Activated CD8-positive, alpha-beta memory T cell treated with anti-CD3 and anti-CD28 coated beads for 24 hours (primary cell): ENCODE measurements around the gene CPT1B.

Source experiments
- DNase-seq: peaks from one replicate; pipeline ENCODE4 v3.0.0-alpha.2; 2020

CPT1B gene

GRCh38 chr22:50568626-50569025, 9.6 kb downstream of the CPT1B start:
- DNase-seq = no peak

DNA sequence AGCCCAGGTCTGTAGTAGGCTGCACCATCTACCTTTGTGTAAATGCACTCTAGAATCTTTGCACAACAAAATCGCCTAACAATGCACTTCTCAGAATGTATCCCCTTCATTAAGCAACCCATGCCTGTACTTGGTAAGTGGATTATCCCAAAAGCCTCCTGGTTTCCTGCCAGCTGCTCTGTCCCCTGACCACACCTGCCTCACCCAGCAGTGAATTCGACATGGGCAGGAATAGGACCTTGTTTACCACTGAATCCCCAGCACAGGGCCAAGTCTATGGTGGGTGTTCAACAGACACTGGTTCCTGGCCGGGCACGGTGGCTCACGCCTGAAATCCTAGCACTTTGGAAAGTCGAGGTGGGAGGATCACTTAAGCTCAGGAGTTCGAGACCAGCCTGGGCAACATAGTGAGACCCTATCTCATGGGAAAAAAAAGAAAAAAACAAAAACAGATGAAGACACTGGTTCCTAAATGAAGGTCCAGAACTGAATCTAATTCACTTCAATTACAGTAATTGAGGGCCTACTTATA, 10.4 kb downstream of the CPT1B start:
- no peak for DNase-seq

DNA sequence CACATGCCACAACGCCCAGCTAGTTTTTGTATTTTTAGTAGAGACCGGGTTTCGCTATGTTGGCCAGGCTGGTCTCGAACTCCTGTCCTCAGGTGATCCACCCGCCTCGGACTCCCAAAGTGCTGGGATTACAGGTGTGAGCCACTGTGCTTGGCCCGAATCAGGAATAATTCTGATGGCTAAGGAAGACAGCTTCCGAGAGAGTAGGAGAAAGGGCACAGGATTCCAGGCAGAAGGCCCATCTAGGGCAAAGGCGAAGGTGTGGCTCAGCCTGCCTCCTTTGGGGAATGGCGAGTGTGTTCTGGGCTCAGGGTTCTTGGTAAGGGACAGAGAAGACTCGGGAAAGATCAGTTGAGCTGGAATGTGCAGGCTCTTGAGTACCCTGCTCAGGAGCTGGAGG, 13.9 kb downstream of the CPT1B start:
- no peak for DNase-seq

DNA sequence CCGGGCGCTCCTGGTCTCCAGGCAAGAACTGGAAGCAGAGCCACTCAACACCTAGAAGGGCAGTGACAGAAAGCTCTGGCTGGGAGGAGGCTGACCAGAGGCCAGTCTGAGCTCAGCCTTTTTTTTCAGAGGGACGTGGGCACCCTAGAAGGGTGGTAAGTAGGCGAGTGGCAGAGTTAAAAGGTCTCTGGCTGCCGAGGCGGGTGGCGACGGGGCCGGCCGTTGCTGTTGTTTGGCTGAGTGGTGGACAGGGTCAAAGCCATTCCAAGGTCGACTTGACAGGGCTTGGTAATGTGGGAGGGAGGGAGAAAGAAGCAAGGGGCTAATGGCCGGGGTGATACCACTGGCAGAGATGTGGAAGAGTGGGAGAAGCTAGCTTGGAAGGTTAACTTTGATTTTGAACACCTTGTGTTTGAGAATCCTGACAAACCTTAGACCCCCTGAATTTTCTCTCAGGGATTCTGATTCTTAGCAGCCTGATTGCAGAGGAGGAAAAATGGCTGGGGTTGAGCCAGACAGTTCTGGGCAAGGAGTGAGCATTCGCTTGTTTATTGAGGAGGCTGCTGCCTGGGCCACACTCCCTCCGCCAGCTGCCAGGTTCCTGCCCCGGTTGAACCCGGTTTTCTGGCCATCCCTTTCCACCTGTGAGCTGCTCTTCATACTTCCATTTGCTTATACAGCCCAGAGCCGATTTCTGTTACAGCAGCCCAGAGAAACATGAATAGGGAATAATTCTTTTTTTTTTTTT, 14.6 kb downstream of the CPT1B start:
- DNase-seq = no peak

GRCh38 chr22:50562523-50563412, 15.5 kb downstream of the CPT1B start, which contains the start of gene SYCE3:
TSS of gene SYCE3 (minus strand) at chr22:50562919. CDS start at chr22:50556405, 6,514 bp downstream.
- DNase-seq = peak; percentile 99

DNA sequence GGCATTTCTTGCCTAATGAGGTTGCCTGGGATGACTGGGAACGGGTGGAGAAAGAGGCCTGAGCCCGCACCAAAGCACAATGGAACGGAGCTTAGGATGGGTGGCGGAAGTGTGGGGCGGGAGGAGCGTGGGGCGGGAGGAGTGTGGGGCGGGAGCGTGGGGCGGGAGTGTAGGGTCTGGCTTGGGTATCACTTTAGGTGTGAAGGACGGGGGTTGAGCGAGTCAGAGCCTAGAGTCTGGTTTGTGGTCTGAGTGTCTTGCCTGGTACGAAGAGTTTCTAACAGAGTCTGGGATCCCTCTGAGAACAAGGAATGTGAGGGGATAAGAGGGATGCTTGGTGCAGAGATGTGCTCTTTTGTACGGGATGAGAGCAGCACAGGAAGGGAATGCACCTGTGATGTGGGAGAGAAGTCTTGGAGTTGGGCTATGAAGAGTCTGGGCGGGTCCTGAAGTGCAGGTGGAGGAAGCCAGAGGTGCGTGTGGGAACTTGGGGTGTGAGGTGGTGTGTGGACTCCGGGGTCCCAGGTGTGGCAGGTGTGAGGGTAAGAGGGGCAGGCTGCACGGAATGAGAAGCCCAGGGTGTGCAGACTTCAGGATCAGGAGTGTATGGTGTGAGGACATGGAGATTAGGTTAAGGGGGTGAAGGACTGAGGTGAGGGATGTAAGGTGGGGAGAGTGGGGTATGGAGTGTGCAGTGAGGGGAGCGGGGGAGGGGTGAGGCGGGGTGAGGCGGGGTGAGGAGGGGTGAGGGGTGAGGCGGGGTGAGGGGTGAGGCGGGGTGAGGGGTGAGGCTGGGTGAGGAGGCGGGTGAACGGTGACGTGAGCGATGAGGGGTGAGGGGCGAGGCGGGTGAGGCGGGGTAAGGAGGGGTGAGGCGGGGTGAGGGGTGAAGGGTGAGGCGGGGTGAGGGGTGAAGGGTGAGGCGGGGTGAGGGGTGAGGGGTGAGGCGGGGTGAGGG, 16.5 kb downstream of the CPT1B start:
- no peak for DNase-seq

- no peak for DNase-seq
Observed at GRCh38 chr22:50560034-50560433, 18.2 kb downstream of the CPT1B start.

DNA sequence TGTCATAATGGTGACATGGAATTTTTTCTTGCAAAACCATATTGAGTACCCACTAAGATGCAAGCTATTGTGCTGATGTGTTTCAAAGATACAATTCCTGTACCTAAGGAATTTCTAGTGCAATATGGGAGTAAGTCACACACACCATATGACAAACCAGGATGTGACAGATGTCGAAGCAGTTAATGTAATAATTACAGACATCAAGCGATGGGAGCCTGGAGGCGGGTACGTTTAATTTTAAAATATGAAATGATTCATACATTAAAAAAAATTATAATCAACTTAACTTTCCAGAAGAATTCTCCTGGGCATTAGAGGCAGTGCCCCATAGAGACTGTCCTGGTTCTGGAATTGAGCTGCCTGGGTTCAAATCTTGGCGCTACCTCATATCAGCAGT, 21.5 kb downstream of the CPT1B start:
- DNase-seq = no peak

DNA sequence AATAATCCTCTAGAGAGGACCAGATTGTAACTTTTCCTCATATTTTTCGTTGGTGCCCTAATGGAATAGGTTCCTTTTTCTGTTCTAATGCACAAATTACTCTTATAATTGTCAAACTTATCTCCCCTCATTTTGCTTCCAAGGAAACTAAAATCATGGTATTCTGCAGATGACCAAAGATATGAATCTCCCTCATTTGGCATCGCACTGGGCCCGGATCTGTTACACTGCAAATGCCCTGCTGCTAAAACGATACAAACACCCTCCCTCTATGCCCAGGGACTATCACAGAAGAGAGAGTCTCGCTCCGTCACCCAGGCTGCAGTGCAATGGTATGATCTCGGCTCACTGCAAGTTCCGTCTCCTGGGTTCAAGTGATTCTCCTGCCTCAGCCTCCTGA, 24.9 kb downstream of the CPT1B start:
- DNase-seq = no peak

- no peak for DNase-seq
Observed at GRCh38 chr22:50551160-50551752, 27.0 kb downstream of the CPT1B start.

DNA sequence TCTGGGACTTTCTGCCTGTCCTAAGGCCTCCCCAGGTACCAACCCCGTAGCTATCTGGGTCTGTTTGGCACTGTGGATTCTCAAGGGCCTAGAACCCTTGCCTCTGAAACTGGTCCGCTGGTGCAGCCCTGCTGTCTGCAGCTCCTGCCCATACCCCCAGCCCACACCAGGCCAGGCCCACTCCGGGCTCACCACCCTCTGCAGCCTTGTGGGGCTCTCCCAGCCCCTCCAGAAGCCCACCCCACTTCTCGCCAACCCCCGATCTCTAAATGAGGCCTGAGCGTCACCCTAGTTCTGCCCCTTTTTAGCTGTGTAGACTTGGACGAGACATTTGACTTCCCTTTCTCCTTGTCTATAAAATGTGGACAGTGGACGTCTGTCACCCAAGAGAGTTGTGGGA, 27.8 kb downstream of the CPT1B start:
- DNase-seq = no peak

DNA sequence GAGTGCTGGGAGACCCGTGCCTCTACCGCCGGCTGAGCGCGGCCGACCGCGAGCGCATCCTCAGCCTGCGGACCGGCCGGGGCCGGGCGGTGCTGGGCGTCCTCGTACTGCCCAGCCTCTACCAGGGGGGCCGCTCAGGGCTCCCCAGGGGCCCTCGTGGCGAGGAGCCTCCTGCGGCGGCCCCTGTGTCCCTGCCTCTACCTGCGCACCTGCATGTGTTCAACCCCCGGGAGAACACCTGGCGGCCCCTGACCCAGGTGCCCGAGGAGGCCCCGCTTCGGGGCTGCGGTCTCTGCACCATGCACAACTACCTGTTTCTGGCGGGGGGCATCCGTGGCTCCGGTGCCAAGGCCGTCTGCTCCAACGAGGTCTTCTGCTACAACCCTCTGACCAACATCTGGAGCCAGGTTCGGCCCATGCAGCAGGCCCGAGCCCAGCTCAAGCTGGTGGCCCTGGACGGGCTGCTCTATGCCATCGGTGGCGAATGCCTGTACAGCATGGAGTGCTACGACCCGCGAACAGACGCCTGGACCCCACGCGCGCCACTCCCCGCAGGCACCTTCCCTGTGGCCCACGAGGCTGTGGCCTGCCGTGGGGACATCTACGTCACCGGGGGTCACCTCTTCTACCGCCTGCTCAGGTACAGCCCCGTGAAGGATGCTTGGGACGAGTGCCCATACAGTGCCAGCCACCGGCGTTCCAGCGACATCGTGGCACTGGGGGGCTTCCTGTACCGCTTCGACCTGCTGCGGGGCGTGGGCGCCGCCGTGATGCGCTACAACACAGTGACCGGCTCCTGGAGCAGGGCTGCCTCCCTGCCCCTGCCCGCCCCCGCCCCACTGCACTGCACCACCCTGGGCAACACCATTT, 29.1 kb downstream of the CPT1B start:
- no peak for DNase-seq

DNA sequence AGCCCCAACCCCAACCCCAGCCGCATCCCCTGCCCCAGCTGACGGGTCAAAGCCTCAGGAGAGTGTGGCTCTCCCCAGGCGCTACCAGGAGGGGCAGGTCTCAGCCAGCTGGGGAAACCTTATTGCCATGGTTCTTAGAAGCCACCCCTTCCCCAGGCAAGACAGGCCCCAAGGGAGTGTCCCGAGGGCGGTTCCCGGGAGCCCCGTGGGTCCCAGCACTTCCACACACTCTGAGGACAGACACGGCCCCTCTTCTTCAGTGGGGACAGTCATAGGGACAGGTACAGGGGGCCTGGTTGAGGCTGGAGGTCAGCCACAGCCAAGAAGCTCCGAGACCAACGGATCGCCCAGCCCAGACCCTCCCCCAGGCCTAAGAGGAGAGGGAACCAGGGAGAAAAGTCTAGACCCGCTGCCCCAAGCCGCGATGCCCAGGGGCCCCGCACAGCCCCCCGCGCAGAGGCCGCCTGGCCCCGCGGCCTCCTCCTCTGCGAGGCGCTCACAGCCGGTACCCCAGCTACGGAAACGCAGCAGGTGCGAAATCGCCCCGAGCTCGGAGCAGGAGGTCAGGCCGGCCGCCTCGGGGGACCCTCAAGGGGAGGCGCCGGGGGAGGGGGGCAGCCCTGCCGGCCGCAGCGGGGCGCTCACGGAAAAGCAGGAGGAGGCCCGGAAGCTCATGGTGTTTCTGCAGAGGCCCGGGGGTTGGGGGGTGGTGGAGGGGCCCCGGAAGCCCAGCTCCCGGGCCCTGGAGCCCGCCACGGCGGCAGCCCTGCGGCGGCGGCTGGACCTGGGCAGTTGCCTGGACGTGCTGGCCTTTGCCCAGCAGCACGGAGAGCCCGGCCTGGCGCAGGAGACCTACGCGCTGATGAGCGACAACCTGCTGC, 29.9 kb downstream of the CPT1B start:
- DNase-seq = peak; percentile 89

DNA sequence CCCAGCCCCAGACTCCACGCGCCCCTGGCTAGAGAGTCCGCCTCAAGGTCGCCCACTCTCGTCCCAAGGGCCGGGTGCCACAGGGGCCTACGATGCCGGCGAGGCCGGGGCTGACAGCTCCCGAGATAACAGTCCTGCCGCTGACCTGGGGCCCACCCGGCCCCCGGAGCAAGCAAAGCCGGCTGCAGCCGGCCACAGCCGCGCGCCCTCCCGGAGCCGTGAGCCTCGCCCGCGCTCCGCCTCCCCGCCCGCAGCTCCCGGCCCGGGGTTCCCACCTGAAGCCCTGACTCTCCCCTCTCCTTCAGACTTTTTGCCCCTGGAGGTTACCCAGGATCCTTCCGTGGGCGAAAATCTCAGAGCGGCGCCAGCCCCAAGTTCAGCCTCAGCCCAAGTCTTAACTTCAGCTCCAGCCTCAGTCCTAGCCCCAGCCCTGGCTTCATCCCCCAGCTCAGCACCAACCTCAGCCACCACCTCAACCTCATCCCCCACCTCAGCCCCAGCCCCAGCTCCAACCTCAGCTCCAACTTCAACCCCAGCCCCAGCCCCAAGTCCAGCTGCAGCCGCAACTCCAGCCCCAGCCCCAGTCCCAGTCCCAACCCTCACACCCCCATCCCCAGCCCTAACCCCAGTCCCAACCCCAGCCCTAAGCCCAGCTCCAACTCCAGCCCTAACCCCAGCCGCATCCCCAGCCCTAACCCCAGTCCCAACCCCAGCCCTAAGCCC, 30.8 kb downstream of the CPT1B start:
- DNase-seq = peak; percentile 62

- DNase-seq = no peak
Observed at GRCh38 chr22:50546326-50547262, 31.6 kb downstream of the CPT1B start.

GRCh38 chr22:50545522-50546325, 32.5 kb downstream of the CPT1B start, which contains the start of gene KLHDC7B:
TSS of gene KLHDC7B (plus strand) at chr22:50545899. CDS start at chr22:50546244, 345 bp downstream.
- DNase-seq = peak; percentile 73

GRCh38 chr22:50544746-50545253, 33.4 kb downstream of the CPT1B start:
- DNase-seq = peak; percentile 71
